Activated T-cell treated with anti-CD3 and anti-CD28 coated beads for 1 hour (primary cell): ENCODE measurements around the gene HDAC4.

Experiments used
- DNase-seq: peaks from one replicate; pipeline ENCODE4 v3.0.0-alpha.2; 2020; ENCODE audit warnings: low read depth

HDAC4 gene

DNA sequence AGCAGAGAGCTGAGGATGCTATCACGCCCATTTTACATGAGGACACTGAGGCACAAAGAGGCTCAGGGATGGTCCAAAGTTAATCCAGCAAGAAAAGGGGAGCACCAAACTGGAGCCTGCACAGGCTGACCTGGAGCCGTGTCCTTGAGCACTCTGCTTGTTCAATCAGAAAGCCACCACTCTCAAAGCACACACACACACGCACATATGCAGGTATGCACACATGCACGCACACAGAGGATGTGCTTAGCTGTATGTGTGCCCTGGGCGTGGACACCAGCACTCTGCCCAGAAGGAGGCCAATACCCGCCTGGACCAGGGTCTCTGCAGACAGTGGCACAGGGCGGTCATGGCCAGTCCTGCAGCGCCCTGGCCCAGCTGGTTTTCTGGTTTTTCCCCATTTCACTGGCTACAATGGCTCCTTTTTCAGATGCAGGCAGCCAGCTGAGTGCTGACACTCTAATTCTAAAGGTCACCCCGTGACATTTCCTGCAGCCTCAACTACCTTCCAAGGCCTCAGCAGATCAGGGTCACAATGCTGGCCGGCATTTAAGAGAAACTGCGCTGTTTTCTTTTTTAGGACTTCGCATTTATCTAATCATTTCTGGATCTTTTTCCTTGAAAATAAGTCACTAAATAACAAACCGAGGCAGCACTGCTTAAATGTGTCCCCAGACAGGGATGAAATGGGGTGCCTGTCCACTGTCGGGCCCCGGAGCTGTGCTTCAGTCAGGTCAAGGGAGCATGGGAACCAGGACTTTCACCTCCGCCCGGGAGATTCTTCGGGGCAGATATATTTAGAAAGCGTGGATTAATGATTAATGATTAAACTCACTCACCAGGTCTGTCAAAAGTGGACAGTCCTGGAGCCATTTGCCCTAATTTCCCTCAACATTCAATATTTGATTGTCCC lies 104.5 kb downstream of the HDAC4 start:
- DNase-seq, result no peak

DNA sequence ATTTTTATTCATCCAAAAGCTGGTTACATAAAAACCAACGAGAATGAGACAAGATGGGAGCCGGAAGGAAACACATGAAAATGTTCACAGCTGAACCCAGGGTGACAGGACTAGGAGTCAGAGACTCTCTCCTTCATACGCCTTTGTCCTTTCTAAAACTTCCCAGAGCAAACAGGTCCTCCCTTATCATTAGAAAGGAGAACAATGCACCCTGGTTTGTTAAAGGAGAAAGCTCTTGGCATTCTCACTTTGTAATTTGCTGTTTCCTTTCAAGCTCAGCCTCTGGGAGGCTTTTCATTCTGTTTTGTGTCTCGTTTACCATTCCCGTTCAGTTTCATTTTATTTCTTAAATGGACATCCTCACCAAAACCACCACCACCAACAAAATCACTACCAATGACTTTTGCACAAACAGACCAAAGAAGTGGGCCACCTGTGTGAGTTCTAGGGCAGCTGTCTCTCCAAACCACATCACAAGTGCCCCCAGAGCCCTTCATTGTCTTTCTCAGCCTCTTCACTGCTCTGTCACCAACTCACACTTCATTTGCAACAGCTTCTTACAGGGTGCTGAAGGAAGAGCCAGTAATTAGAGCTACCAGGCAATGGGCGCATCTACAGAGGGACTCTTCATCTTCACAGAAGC lies 105.3 kb downstream of the HDAC4 start:
- no peak for DNase-seq

DNA sequence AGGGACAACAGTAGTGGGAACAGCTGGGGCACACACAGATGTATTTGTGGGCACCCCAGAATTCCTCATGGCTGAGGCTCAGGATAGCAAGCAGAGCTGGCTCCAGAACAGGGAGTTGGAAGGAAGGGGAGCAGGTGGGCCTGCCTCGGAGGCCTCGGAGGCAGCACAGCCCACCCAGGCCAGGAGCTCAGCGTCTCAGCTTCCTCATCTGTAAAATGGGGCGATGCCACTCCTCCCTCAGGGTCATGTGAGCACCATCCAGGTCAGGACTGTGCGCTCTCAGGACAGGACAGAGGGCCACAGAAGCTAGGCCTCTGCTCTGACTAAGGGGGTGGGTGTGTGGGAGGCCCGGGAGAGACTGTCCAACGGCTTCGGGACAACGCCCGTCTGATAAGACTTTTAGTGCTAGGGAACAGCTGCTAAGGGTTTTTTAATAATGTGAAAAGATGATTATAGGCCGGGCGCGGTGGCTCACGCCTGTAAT lies 106.2 kb downstream of the HDAC4 start:
- no peak for DNase-seq

DNA sequence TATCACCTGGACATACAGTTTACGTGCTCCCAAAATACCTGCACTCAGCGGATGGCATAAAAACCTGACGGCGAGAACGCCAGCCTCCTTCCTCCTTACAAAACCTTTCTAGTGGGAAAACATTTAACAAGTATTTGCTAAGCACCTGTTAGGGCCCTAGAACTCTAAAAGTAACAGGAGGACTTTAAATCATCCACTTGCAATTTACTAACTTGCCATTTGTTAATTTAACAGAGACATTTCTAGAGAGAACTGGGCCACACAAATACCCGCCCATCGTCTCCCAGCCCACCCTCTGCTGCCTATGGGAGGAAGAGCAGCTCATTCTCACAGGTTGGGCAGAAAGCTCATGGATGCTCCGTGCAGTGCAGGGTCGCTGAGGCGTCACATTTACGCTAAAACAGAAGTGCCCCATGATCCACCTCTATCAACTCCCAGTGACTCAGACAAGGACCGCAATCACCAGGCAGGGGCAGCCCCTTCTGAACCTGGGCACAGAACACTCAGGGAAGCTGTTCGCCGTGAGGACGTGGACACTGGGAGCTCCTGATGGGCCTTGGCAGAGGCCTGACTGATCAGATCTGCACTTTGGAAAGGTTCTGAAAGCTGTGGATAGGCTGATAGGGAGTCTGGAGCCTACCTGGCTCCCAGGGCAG lies 106.9 kb downstream of the HDAC4 start:
- DNase-seq, result no peak

DNA sequence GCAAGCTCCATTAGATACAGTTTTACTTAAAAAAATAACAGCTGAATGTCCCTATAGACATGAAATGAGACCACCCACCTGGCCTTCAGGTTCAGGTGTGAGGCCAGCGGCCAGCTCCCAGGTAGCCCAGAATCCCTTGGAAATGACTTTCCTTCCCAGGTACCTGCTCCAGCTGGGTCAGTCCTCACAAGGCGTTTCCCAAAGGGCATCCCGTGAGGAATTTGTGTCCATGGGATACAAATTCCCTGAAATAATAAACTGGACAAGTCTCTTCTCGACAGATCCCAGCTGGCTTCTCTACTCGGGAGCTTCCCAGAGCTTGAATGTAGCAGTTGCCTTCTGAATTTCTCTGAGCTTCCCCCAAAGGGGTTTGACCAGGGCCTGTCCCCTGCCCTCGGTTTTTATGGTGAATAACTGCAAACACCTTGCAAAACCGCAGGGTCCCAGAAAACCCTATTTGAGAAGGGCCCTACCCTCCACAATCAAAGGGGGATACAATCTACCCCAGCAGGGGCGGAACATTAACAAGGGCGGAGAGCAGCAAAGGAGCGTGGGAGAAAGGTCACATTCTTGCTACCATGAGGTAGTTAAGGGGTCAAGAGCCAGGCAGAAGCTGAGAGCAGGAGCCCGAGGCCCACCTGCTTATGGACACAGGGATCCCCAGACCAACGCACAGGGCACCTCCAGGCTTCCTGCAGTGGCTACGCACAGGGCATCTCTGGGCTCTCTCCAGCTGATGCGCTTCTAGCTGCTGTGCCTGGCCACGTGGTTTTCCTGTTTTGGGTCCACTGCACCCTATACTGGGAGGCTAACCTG lies 107.7 kb downstream of the HDAC4 start:
- no peak for DNase-seq

DNA sequence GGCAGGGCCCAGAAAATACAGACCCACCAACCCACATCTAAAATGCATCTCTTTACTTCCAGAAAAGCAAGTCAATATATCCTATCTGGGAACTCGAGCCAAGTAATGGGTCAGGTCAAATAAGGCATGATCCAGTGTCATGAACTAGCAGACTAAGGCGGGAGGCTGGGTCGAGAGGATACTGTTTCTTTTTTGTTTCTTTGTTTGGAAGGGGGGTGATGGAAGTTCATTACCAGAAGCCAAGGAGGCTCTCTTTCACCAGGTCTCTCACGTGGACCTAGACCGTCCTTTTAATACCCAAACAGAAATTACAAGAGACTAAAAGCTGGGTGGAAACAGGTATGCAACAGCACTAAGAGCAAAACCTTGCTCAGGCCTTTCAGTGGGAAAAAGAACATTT lies 108.3 kb downstream of the HDAC4 start:
- DNase-seq, result no peak

DNA sequence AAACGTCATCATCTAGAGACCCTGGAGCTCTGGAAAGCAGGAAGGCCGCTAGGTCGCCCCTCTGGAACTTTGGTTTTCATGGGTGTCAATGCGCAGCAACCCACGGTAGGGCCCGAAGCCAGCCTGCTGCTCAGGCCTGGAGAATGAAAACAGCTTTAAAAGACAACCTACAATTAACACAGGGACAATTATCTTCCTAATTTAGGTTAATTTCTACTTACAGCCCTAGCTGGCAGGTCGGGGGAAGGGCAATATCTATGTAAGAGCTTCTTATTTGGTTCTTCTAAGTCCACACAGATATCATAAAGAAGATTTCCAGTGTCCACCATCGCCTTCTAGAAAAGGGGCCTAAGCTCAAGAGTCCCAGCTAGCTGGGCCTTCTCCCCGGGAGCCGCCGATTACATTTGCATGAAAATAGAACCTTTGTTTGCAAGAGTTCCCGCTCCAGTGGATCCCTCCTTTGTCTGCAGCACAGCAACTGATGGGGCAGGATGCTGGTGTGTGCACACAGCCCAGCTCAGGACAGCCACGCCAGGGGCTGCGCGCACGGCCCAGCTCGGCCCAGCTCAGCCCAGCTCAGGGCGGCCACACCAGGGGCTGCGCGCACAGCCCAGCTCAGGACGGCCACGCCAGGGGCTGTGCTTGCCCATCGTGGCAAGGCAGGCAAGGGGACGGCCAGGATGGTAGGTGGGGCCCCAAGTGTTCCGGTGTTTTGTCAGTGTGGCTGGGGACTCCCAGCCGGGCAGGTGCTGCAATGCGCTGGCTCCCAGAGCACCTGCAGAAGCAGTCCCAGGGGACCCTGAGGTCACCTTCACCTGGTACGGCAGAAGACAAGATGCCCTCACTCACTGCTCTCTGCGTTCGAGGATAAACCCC lies 109.1 kb downstream of the HDAC4 start:
- no peak for DNase-seq

DNA sequence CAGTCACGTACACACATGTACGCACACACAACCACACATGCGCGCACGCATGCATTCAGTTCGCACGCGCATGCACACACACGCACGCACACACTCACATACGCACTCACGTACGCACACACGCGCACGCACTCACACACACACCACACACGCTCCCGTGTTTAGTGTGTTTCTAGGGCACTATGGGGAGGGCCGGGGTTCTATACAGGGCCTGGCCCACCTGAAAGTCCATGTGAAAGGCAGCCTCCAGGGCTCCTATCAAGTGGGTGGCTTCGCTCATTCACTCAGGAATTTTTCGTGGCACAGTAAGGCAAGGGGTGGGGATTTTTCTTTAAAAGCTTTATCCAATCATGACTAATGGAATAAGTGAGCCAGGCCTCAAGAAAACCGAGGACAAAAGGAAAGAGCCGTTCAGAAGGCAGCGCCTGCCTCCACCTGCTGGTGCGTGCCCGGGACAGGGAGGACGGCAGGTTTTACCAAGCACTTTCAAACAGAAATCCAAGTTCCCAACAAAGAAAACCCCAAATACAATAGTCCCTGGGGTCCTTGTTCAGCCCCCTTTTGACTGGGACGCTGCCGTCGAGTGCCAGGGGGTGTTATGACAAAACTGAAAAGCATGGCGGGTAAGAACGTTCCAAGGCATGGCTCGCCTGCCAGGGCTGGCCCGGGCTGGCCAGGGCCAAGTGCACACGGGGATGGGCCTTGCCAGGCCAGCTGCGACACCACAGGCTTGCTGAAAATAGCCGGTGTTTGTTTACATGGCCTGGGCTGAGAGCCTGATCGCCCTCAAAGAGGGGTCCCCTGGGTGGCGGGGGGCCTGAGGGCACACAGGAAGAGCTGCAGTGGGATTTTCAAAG lies 110.0 kb downstream of the HDAC4 start:
- DNase-seq, result no peak

DNA sequence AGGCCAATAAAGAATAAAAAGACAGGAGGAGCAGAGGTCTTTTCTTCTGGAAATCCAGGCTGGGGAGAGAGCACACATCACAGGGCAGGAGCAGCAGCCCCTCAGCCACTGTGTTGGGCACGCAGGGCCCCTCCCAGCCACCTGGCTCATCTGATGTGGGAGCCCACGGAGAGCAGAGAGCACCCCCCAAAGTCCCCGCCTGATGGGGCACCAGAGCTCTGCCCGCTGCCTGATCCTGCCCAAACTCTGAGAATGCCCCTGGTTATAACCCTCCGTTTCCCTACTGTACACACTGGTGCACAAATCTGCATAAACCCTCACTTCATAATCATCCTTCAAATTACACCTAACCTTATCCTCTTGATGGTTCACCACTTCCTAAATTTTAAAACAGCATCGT lies 111.3 kb downstream of the HDAC4 start:
- DNase-seq, result no peak

DNA sequence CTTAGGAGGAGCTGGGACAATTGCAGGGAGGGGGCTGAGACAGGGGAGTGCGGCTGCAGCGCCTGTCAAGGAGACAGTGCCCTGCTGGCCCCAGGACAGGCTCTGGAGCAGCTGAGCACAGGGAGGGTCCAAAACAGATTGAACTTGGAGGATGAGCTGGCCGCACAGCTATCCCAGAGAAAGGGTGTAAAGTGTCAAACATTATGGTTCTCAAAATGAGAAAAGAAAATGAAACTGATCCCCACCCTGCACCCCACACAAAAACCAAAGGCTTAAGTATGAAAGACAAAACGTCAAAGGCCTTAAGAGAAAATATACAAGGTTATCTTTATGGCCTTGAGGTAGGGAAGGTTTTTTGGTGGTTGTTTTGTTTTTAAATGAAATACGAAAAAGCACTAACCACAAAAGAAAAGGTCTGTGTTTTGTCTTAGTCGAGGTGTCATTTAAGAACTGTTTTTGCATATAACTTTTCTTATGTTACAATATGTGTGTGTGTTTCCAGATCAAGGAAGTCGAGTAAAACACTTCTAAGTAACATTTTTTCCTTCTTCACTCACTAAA lies 111.8 kb downstream of the HDAC4 start:
- DNase-seq, result no peak

DNA sequence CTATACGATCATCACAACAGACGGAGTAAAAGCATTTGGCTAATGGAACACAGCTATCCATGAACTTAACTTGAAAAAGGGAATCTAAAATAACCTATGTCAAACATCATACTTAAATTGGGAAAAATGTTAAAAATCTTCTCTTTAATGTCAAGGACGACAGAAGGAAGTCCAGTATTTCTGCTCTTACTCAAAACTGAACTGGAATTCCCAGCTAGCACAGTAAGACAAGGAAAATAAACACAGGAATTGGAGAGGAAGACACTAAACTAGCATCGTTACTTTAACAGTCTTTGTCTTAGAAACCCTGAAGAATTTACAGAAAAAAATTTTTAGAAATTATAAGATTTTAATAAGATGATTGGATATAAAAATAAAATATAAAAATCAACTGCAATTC lies 112.6 kb downstream of the HDAC4 start:
- no peak for DNase-seq

DNA sequence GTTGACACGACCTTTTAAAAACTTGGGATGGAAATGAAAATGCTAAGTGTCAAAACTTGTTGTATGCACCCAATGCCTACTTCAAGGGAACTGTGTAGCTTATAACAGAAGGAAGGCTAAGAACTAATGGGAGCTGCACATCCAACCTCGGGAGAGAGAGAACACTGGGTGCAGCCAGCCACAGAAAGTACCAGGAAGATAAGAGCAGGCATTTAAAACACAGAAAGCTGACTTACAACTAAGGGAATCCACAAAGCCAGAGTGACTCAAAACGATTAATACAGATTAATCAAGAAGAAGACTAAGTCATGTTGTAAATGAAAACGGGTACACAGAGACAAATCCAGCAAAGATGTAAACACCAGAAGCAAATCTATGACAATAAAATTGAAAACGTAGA lies 113.4 kb downstream of the HDAC4 start:
- no peak for DNase-seq

DNA sequence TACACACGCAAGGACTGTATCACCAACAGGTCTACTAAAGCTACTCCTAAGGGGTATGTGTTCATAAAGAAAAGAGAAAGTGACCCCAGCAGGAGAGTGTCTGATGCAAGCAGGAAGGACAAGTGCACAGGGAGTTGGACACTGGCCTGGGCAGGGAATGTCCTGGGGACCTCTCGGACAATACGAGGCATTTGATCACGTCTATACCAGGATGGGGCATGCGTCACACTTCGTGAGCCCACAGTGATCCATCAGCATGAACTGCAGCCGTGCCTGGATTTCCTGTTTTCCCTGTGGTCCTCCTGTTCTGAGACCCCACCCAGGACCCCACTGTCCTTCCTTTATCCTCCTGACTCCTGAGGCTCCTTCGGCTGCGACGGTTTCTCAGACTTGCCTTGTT lies 113.9 kb downstream of the HDAC4 start:
- DNase-seq, result no peak

DNA sequence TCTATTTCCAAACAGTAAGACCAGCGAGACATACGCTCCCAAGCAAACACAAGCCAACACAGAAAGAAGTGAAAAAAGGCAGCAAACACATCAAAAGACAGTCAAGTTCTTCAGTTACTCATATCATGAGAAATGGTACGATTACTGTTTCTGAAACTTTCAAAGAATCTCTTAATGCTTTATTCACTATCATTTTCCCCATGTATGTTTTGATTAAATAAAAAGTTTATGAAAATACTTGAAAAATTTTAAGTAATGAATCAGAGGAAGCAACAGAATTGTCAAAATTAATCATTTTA lies 114.9 kb downstream of the HDAC4 start:
- no peak for DNase-seq

DNA sequence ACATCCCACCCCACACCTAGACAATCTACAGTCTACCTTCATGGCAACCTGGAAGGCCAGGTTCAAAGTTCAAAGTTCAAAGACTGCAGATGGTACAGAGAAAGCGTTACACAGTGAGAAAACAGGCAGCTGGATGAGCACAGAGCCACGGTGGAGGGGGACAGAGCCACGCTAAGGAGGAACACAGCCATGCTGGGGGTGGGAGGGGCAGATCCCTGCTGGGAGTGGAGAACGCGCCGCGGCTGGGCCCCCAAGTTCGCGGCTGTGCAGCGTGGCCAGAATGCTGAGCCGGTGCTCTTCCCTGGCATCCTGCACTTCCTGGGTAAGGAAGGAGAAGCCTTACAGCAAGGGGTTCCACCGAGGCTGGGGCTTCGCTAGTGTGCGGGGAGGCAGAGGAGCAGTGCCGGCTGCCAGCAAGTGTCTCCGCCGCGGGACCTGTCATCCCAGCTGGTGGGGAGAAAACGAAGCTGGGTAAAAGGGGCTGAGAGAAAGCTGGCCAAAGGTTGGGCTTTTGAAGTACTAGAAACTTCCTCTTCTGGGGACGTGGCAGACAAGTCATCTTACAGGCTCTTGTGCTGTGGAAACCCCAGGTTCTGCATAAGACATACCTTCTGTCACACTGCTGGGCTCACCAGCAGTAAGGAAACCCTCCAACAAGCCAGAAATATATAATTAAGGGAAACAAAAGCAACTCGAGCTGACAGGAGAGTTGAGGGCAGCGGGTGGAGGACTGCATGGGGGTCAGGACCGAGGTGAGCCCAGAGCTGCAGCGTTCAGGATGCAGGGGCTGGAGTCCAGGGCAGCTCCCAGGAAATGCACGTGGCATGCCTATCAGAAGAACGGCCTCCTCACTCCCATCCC lies 115.5 kb downstream of the HDAC4 start:
- DNase-seq, result no peak

DNA sequence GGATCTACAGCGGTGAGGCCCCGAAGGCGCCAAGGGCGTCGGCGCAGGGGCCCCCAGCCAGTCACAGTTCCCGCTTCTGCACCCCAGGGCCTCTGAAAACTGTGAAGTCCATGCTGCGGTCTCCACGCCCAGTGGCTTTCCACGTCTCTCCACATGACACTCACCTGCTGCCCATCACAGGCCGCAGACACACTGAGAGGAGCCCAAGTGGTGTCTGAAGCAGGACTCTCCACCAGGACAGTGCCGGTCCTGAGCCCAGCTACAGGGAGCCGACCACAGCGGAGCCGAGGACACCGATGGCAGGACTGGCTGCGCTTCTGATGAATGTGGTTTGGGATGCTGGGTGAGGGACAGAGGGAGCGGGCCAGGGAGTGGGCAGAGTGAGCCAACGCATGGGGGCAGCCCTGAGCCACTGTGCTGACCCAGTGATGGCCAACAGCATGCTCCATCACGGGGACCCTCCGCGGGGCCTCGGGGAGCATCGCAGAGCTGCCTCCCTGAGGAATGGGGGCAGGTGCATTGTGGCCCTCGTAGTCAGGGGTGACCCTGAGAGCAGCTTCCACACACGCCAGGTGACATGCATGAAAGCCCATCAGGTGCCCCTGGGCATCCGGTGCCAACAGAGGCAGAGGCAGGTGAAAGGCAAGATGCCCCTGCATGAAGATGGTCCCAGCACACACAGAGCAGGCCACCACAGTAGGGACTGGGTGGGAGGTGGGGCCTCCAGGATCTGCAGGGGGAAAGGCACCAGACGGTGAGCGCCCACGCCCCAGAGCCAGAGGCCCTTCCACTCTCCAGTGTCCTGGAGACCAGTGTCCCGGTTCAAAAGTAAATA lies 116.6 kb downstream of the HDAC4 start:
- no peak for DNase-seq

DNA sequence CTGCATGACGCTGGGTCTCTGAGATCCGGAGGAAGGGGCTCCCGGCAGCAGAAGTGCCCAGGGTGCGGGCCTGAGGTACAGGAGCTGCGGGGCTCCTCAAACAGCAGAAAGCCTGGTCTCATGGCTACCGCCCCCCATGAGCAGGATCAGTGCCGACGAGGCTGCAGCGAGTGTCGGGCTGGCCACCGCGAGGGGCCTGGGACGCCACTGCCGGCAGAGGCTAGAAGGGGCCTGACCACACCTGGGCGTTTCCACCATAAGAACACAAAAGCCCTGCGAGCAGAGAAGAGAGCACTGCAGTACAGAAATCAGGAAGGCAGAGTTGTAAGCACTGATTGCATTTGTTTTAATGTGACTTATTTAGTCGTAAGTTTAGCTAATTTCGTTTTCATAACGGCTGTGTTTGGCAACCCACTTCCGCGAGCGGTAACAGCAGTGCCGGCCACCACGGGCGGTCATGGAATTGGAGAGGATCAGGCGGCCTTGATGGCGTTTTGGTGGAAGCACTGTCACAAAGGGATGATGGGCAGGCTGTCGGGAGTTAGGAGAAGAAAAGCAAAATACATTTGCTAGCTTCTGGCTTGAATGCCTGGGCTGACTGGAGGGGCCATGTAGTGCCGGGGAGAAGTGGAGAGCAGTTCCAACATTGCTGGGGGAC lies 117.4 kb downstream of the HDAC4 start:
- no peak for DNase-seq
